Skeletal muscle tissue (tissue), 4 donors: ENCODE measurements around the gene SSPN. TPM values are rescaled to one million over a fixed set of nuclear protein-coding genes. Genes with fewer than 3 reads are reported as not detected.

Experiments used
- H3K27ac ChIP-seq: one replicate; pipeline ENCODE4 v1.7.0; 2013; ENCODE audit warnings: mild to moderate bottlenecking, low read depth, low read length, inconsistent platforms
- H3K27me3 ChIP-seq, 3 donors: one replicate each; pipeline ENCODE4 v1.7.0; 2013; ENCODE audit warnings: low read length in 3 of 3; ENCODE audit not compliant: control insufficient read depth in 3 of 3, insufficient read depth in 3 of 3
- H3K36me3 ChIP-seq, 3 donors: one replicate each; pipeline ENCODE4 v1.7.0; 2013; ENCODE audit warnings: low read length in 3 of 3; ENCODE audit not compliant: control insufficient read depth in 3 of 3, insufficient read depth in 3 of 3
- H3K4me1 ChIP-seq, 3 donors: one replicate each; pipeline ENCODE4 v1.7.0; 2013; ENCODE audit warnings: low read length in 3 of 3, mild to moderate bottlenecking in 3 of 3; ENCODE audit not compliant: control insufficient read depth in 3 of 3, insufficient read depth in 3 of 3
- H3K4me3 ChIP-seq, 3 donors: one replicate each; pipeline ENCODE4 v1.7.0; 2013; ENCODE audit warnings: low read length in 3 of 3
- H3K9ac ChIP-seq, 3 donors: one replicate each; pipeline ENCODE4 v1.7.0; 2013; ENCODE audit warnings: low read length in 3 of 3, mild to moderate bottlenecking in 3 of 3, moderate library complexity in 2 of 3, low read depth in 1 of 3
- H3K9me3 ChIP-seq, 3 donors: one replicate each; pipeline ENCODE4 v1.7.0; 2013; ENCODE audit warnings: low read length in 3 of 3; ENCODE audit not compliant: control insufficient read depth in 3 of 3
- total RNA-seq: library from RNA; depleted of rRNA; stranded (reverse); fragments of >200 nt; gene quantifications from one replicate; pipeline ENCODE4 v1.2.3, GENCODE V29; 2014
- donor health status: Osteomylitis.

SSPN gene
- total RNA-seq, 1 donor from 2014 or later = 56.9 TPM

GRCh38 chr12:26290565-26290964 is 95.2 kb downstream of the SSPN start:
- Histone ChIP-seq H3K9ac (no peak overlapping the region), H3K4me3 (no peak overlapping the region), H3K27me3 (no peaks in the 10 kb centered on the region), H3K9me3 (no peaks in the 10 kb centered on the region), H3K4me1 (peaks cover 9 to 20% (median 13%) of the 10 kb centered on the region in 3 donors), H3K36me3 (no peaks in the 10 kb centered on the region), H3K27ac (no peak overlapping the region)

GRCh38 chr12:26292596-26292995 is 97.2 kb downstream of the SSPN start:
- H3K27ac ChIP-seq = no peak overlapping the region
- H3K27me3 ChIP-seq = no peaks in the 10 kb centered on the region
- no peak overlapping the region for H3K4me3 ChIP-seq
- no peaks in the 10 kb centered on the region for H3K36me3 ChIP-seq
- no peaks in the 10 kb centered on the region for H3K9me3 ChIP-seq
- peaks cover 8 to 11% (median 10%) of the 10 kb centered on the region in 3 donors for H3K4me1 ChIP-seq
- no peak overlapping the region for H3K9ac ChIP-seq

- Histone ChIP-seq H3K4me1 (peaks cover 2 to 5% (median 3%) of the 10 kb centered on the region in 3 donors), H3K27ac (no peak overlapping the region), H3K36me3 (no peaks in the 10 kb centered on the region), H3K27me3 (no peaks in the 10 kb centered on the region), H3K9ac (no peak overlapping the region), H3K4me3 (no peak overlapping the region), H3K9me3 (no peaks in the 10 kb centered on the region)
Measured at GRCh38 chr12:26293612-26294011, 98.2 kb downstream of the SSPN start.

- Histone ChIP-seq H3K27me3 (no peaks in the 10 kb centered on the region), H3K9ac (no peak overlapping the region), H3K27ac (no peak overlapping the region), H3K36me3 (no peaks in the 10 kb centered on the region), H3K4me3 (no peak overlapping the region), H3K4me1 (peaks cover 2 to 14% (median 10%) of the 10 kb centered on the region in 3 donors), H3K9me3 (no peaks in the 10 kb centered on the region)
Measured at GRCh38 chr12:26295001-26295400, 99.6 kb downstream of the SSPN start.

- Histone ChIP-seq H3K27me3 (no peaks in the 10 kb centered on the region), H3K36me3 (no peaks in the 10 kb centered on the region), H3K9ac (no peak overlapping the region), H3K9me3 (no peaks in the 10 kb centered on the region), H3K27ac (no peak overlapping the region), H3K4me3 (no peak overlapping the region), H3K4me1 (peaks cover 2 to 14% (median 10%) of the 10 kb centered on the region in 3 donors)
Measured at GRCh38 chr12:26297396-26298070, 102.2 kb downstream of the SSPN start.

- H3K27ac ChIP-seq = peak overlapping the region; percentile 80
- peak overlapping the region; percentile 3 to 57 (median 10) for H3K9ac ChIP-seq
- no peaks in the 10 kb centered on the region for H3K36me3 ChIP-seq
- no peaks in the 10 kb centered on the region for H3K9me3 ChIP-seq
- H3K4me3 ChIP-seq = peak overlapping the region; percentile 2 to 63 (median 42)
- no peaks in the 10 kb centered on the region for H3K27me3 ChIP-seq
- H3K4me1 ChIP-seq = peaks cover 2 to 14% (median 10%) of the 10 kb centered on the region in 3 donors
Measured at GRCh38 chr12:26298785-26299621, 103.6 kb downstream of the SSPN start.

- no peaks in the 10 kb centered on the region for H3K27me3 ChIP-seq
- H3K9me3 ChIP-seq = no peaks in the 10 kb centered on the region
- H3K4me1 ChIP-seq = peaks cover 2 to 14% (median 10%) of the 10 kb centered on the region in 3 donors
- no peak overlapping the region for H3K4me3 ChIP-seq
- no peaks in the 10 kb centered on the region for H3K36me3 ChIP-seq
- H3K9ac ChIP-seq = no peak overlapping the region
- H3K27ac ChIP-seq = peak overlapping the region; percentile 80
Measured at GRCh38 chr12:26299751-26300150, 104.4 kb downstream of the SSPN start.

Other genes starting within 250 kb of the SSPN start
- gene RASSF8, start 236.9 kb upstream of the SSPN start, total RNA-seq = 29.7 TPM
- gene BHLHE41, start 70.5 kb upstream of the SSPN start, total RNA-seq = 1.0 TPM